GM12878 (cell line): ENCODE results near the gene KDM5B. TPM values are rescaled to one million over a fixed set of nuclear protein-coding genes. Genes with fewer than 3 reads are reported as not detected.

ENCODE experiments used
- ATAC-seq: fragments of 200-7000 bp; cut with Tn5 transposase; 3 replicates; pipeline ENCODE4 v1.9.1; 2020; ENCODE audit warnings: mild to moderate bottlenecking, moderate library complexity
- BruUV-seq: library from RNA; stranded (reverse); fragments of 400-500 nt; replicated peaks from 2 replicates; lab custom pipeline; 2021; lab: Mats Ljungman, UMichigan
- CTCF ChIA-PET: fragments of 300-600 bp; sonication (Branson Sonifier 250); formaldehyde crosslinking; extraction: SDS; loops from one replicate; lab custom pipeline; 2021; ENCODE audit warnings: inconsistent platforms; lab: Yijun Ruan, JAX
- POLR2A ChIA-PET: fragments of 350-600 bp; formaldehyde crosslinking; extraction: SDS; loops from one replicate; lab custom pipeline; 2021; ENCODE audit warnings: inconsistent platforms; lab: Charles Lee
- RAD21 ChIA-PET: fragments of 300-600 bp; sonication (Branson Sonifier 250); formaldehyde crosslinking; loops from one replicate; lab custom pipeline; 2023; ENCODE audit warnings: antibody characterized with exemption; ENCODE audit not compliant: unreplicated experiment; lab: Charles Lee
- SMC1A ChIA-PET: fragments of 300-600 bp; sonication (Branson Sonifier 250); formaldehyde crosslinking; loops from one replicate; lab custom pipeline; 2023; ENCODE audit not compliant: unreplicated experiment, uncharacterized antibody; lab: Charles Lee
- DNase-seq: peaks from one replicate; pipeline ENCODE4 v3.0.0-alpha.2; 2011; ENCODE audit warnings: low read depth, low spot score
- FAIRE-seq: peaks from 3 replicates; lab custom pipeline; 2011; peaks lifted over from hg19 to GRCh38; lab: Jason Lieb, UNC
- H2AFZ ChIP-seq: 2 replicates; pipeline ENCODE4 v1.6.0; 2011; ENCODE audit warnings: low read depth, low read length, control low read depth; ENCODE audit not compliant: control insufficient read depth
- H3K27ac ChIP-seq: 2 replicates; pipeline ENCODE4 v1.5.1; 2011; ENCODE audit warnings: control low read depth; ENCODE audit not compliant: control insufficient read depth, insufficient read depth
- H3K27me3 ChIP-seq, 2 experiments: replicated peaks in 1 of 2; 2 replicates each; pipeline versions ENCODE4 v1.6.0 to v1.6.1; 2011; ENCODE audit warnings: low read length in 1 of 2; ENCODE audit not compliant: control insufficient read depth in 2 of 2, insufficient read depth in 2 of 2
- H3K36me3 ChIP-seq, 2 experiments: 2 replicates each; pipeline ENCODE4 v1.5.1; 2011; ENCODE audit warnings: low read length in 1 of 2; ENCODE audit not compliant: control insufficient read depth in 2 of 2, insufficient read depth in 2 of 2
- H3K4me1 ChIP-seq: 2 replicates; pipeline ENCODE4 v1.6.1; 2011; ENCODE audit warnings: mild to moderate bottlenecking, low read length, moderate library complexity, mixed read lengths; ENCODE audit not compliant: control insufficient read depth, insufficient read depth
- H3K4me2 ChIP-seq: 2 replicates; pipeline ENCODE4 v1.6.0; 2011; ENCODE audit warnings: control low read depth; ENCODE audit not compliant: control insufficient read depth, insufficient read depth
- H3K4me3 ChIP-seq: fragments of 200-600 bp; sonication (generic); 2 replicates; pipeline ENCODE4 v1.5.1; 2016
- H3K79me2 ChIP-seq: 2 replicates; pipeline ENCODE4 v1.6.0; 2011; ENCODE audit warnings: low read length; ENCODE audit not compliant: control insufficient read depth, insufficient read depth
- H3K9ac ChIP-seq: 2 replicates; pipeline ENCODE4 v1.8.0; 2011; ENCODE audit warnings: low read length, control low read depth, mixed read lengths; ENCODE audit not compliant: control insufficient read depth, insufficient read depth
- H3K9me3 ChIP-seq: replicated peaks from 3 replicates; pipeline ENCODE4 v1.5.1; 2011; ENCODE audit warnings: mild to moderate bottlenecking, low read length; ENCODE audit not compliant: control insufficient read depth, insufficient read depth
- H4K20me1 ChIP-seq: 2 replicates; pipeline ENCODE4 v1.6.0; 2011; ENCODE audit not compliant: control insufficient read depth, insufficient read depth
- BCL11A ChIP-seq: IDR thresholded peaks from 2 replicates; pipeline ENCODE4 v1.6.1; 2011; ENCODE audit warnings: low read depth, low read length
- CHD4 ChIP-seq: fragments of 200-600 bp; sonication (generic); IDR thresholded peaks from 2 replicates; pipeline ENCODE4 v1.6.1; 2016; ENCODE audit warnings: mild to moderate bottlenecking
- DPF2 ChIP-seq: fragments of 450-650 bp; IDR thresholded peaks from 2 replicates; pipeline ENCODE4 v1.6.1; 2017; ENCODE audit warnings: mild to moderate bottlenecking
- EED ChIP-seq: sonication (generic); IDR thresholded peaks from 2 replicates; pipeline ENCODE4 v1.6.1; 2016; ENCODE audit warnings: antibody characterized with exemption, low read depth
- HSF1 ChIP-seq: fragments of 150-350 bp; IDR thresholded peaks from 2 replicates; pipeline ENCODE4 v1.6.1; 2014; ENCODE audit warnings: mild to moderate bottlenecking, low read depth, low read length
- IRF3 ChIP-seq: fragments of 450-650 bp; IDR thresholded peaks from 2 replicates; pipeline ENCODE4 v1.6.1; 2014; ENCODE audit warnings: mild to moderate bottlenecking
- KLF5 ChIP-seq: fragments of 450-650 bp; IDR thresholded peaks from 2 replicates; pipeline ENCODE4 v1.6.1; 2014; ENCODE audit warnings: mild to moderate bottlenecking; ENCODE audit not compliant: partially characterized antibody
- SIX5 ChIP-seq: IDR thresholded peaks from 2 replicates; pipeline ENCODE4 v1.6.1; 2011; ENCODE audit warnings: mild to moderate bottlenecking, low read depth, low read length, moderate library complexity; ENCODE audit not compliant: severe bottlenecking
- SMC3 ChIP-seq: IDR thresholded peaks from 2 replicates; pipeline ENCODE4 v1.6.1; 2011; ENCODE audit warnings: low read length, improper control_type of control experiment, borderline replicate concordance
- ZNF592 ChIP-seq: fragments of 450-650 bp; IDR thresholded peaks from 2 replicates; pipeline ENCODE4 v1.6.1; 2017; ENCODE audit warnings: mild to moderate bottlenecking, moderate library complexity
- WGBS: methylation state at CpG from one replicate; pipeline ENCODE4 v1.1.6; 2016; ENCODE audit warnings: low lambda C conversion rate; ENCODE audit not compliant: insufficient replicate concordance, insufficient coverage; ENCODE audit errors: missing lambda C conversion rate; 5-methylcytosine and 5-hydroxymethylcytosine counted together
- in situ Hi-C: fragments of 300-500 bp; cut with MboI; formaldehyde crosslinking; loops from 9 replicates; pipeline ENCODE4 v1.14.3; 2018; ENCODE audit warnings: mixed read lengths
- intact Hi-C: fragments of 100-400 bp; cut with micrococcal nuclease; formaldehyde crosslinking; loops from one replicate; pipeline ENCODE4 v1.14.2; 2022; ENCODE audit not compliant: unreplicated experiment
- polyA plus RNA-seq, 11 experiments: library from polyadenylated mRNA; depleted of rRNA in 4 of 11; unstranded in 6 of 11; stranded (reverse) in 5 of 11; fragments of >200 nt; fragmentation: Nextera tagmentation in 4 of 11; fragmentation: Illumina TruSeq in 1 of 11; extraction: Ambion mirVana in 4 of 11; extraction: Trizol in 1 of 11; gene quantifications; 1 replicate in 1 of 11; 2 replicates in 10 of 11; pipeline versions ENCODE4 v1.2.1 to v1.2.3, GENCODE V29; 2011 to 2016; ENCODE audit warnings: inconsistent platforms in 2 of 11, missing spikeins in 2 of 11, low read depth in 1 of 11
- total RNA-seq, 4 experiments: library from RNA; depleted of rRNA in 3 of 4; stranded (reverse); fragments of >200 nt in 3 of 4; fragmentation: Illumina TruSeq in 1 of 4; extraction: Trizol in 1 of 4; gene quantifications; 2 replicates each; pipeline versions ENCODE4 v1.2.1 to v1.2.3, GENCODE V29; 2013 to 2021

Gene KDM5B
- total and polyA plus RNA-seq, 10 of the 15 experiments (the other 5 are each of a cell fraction or from before 2014, with no cell fraction given) = 1.7 to 26.6 (median 8.1) TPM

GRCh38 chr1:202788800-202789199, 19.4 kb downstream of the KDM5B start:
- no peak overlapping the region for H2AFZ ChIP-seq
- no peaks in the 10 kb centered on the region for H3K4me1 ChIP-seq
- intact Hi-C loops (loop anchor here (10.0 kb wide), 1 partner anchor 64 kb away; no protein-coding TSS in a partner anchor), in situ Hi-C loops (no loop called here)
- no peak overlapping the region for H3K4me3 ChIP-seq
- no peak for FAIRE-seq
- TF ChIP-seq BCL11A (no peak), EED (no peak), HSF1 (no peak), DPF2 (no peak), SMC3 (no peak), IRF3 (no peak), ZNF592 (no peak), KLF5 (no peak), CHD4 (no peak), SIX5 (no peak)
- ChIA-PET SMC1A (no interaction called here), CTCF (no interaction called here), POLR2A (no interaction called here), RAD21 (no interaction called here)
- H4K20me1 ChIP-seq = no peaks in the 10 kb centered on the region
- no peak for DNase-seq
- no peak for ATAC-seq
- WGBS = 8% methylated on average over 3 of the region's 3 CpGs
- no peaks in the 10 kb centered on the region for H3K36me3 ChIP-seq
- H3K27ac ChIP-seq = no peak overlapping the region
- no peaks in the 10 kb centered on the region for H3K27me3 ChIP-seq
- no TSS peak for BruUV-seq
- H3K4me2 ChIP-seq = no peak overlapping the region
- H3K9ac ChIP-seq = no peak overlapping the region
- H3K79me2 ChIP-seq = no peaks in the 10 kb centered on the region
- H3K9me3 ChIP-seq = no peaks in the 10 kb centered on the region
